GM19240 (cell line): Measurements from ENCODE around the gene PIP5KL1.

Experiments
- DNase-seq: peaks from one replicate; pipeline ENCODE4 v3.0.0; 2011; ENCODE audit warnings: low spot score; ENCODE audit not compliant: insufficient read length

PIP5KL1 gene, protein sequence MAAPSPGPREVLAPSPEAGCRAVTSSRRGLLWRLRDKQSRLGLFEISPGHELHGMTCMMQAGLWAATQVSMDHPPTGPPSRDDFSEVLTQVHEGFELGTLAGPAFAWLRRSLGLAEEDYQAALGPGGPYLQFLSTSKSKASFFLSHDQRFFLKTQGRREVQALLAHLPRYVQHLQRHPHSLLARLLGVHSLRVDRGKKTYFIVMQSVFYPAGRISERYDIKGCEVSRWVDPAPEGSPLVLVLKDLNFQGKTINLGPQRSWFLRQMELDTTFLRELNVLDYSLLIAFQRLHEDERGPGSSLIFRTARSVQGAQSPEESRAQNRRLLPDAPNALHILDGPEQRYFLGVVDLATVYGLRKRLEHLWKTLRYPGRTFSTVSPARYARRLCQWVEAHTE

DNA sequence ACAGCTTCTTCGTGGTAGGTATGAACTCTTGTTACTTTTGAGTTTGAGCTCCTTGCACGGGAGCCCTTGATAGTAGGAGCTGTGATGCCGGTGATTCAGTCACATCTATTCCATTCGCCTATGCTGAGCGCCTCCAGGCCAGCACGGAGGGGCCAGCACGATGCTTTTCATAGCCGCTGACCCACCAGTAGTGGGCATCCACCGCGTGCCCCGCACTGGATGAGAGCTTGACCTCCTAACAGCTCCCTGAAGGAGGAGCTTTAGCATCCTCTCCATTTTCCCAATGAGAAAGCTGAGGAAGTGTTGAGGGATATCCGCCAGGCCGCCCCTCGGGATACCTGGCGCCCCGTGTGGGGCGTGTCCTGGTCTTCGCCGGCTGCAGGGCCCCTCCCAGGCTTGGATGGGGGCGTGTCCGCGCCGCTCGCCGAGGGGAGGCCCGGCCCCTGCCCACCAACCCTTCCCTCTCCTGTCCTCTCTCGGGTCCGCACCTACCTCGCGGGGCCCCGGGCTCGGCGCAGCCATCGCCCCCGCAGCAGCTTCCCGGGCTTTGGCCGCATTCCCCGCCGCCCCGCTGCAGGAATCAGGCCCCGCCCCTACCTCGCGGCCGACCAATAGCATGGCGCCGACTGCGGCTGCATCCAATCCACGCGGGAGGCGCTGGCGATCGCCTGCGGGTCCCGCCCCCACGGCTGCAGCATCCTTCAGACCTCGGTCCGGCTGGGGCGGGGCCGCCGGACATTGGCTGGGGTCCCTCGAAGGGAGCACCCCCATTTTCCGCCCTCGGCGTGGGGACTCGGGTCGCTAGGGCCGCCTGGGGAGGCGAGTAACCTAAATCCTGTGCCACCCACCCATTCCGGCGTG lies at the start of gene PIP5KL1:
TSS of gene PIP5KL1 (minus strand) at position 547 of the 861 bp plus-strand sequence. CDS start at position 522, 25 bp downstream.
- peak; percentile 87 for DNase-seq

DNA sequence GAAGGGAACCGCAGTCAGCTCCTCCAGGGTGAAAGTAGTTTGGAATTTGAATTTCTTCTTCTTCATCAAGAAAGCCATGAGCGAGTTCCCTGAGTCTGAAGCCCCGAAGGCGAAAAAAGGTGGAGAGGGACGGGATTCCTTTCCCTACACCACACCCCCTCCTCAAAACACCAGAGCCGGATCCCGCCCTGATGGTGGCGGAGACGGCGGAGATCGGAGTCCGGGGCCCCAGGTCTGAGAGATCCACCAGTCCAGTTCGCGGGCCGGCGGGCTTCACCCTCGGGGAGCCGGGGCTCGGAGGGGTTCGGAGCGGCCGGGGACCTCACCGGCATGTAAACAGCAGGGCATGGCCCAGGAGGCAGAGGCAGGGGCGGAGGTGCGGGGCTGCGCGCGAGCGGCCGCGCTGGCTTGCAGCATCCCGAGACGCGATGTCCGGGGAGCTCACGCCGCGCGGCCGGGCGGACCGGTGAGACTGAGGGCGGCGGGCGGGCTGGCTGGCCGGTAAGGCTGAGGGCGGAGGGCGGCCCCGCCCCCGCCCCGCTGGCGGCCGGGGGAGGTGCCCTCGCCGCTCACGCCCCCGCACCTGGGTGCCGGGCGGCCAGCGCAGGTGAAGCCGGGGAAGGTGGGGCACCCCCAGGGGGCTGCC lies 49.6 kb upstream of the PIP5KL1 start:
- DNase-seq: no peak

- DNase-seq: peak; percentile 77
Observed at GRCh38 chr9:127979333-127980059, 48.9 kb upstream of the PIP5KL1 start.

DNA sequence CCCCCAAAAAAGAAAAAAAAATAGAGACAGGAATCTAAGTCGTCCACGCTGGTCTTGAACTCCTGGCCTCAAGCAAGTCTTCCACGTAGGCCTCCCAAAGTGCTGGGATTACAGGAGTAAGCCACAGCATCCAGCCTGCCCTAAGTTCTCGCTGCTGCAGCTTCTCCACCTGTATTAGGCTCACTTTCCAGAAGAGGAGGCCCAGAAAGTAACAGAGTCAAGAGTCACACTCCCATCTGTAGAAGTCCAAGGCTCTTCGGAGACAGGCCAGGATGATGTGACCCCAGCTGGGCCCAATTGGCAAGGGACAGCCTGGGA lies 48.4 kb upstream of the PIP5KL1 start:
- DNase-seq: no peak

DNA sequence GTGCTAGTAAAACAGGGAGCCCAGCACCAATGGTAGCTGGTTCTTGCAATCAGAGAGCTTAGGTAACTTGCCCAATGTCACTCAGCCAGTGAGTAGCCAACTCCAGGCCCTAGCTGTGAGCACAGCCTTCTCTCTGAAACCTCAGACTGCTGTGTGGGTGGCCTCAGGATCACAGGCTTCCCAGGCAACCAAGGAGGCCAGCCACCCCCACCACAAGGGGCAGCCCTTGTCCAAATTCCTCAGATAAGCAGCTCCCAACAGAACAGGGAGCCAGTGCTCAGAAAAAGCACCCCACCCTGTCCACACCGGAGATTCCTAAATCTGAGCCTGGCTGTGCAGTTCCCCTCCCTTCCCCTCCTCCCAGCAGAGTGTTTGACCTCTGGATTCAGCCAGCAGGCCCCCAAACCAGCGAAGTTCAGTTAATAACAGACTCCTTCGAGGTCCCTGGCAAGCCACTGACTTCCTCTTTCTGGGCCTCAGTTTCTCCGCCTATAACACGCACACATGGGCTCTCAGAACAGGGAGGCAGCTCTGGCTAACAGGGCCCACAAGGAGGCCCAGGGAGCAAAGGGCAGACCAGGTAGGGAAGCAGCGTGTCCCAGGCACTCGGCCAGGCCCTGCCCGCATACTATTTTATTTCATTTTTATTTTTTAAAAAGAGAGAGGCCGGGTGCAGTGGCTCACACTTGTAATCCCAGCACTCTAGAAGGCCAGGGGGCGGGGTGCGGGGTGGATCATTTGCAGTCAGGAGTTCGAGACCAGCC lies 47.5 kb upstream of the PIP5KL1 start:
- no peak for DNase-seq

GRCh38 chr9:127977009-127977883 lies 46.7 kb upstream of the PIP5KL1 start:
- no peak for DNase-seq

GRCh38 chr9:127976498-127976897 lies 45.9 kb upstream of the PIP5KL1 start:
- no peak for DNase-seq

DNA sequence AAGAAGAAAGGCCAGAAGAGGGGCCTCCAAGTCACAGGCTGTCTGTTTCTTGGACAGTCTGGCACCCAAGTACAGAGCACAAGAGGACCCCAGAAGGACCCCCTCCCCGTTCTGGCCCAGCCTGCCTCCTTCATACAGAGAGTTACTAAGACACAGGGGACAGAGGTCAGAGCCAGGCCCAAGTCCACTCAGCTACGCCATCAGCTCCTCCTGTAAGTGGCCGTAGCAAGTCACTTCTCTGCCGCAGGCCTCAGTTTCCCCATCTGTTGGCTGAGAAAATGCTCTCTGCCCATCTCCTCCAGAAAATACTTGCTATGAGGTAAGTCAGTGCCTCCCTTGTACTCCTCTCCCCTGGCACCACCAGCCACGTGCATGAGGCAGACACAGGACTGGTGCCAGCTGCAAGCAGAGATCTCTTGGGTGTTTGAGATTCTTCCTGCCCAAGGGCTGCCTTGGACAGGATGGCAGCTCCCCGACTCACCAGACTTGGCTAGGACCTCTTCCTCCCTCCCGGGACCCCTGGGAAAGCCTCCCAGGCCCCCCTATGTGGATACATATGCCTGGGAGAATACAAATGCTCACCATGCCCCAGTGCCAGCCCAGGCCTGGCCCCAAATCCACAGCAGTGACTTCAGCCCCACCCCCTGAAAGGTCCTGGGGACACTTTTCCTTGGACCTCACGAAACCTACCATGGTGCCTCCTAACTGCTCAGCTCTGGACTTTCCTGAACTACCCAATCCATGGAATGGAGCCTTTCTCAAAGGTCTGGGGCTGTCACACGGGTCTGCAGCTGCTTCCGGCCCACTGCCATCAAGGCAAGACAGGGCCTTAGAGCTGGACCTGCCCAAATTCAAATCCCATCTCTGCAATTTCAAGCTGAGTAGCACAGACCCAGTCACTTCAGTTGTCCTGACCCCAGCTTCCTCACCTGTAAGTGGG lies 45.1 kb upstream of the PIP5KL1 start:
- no peak for DNase-seq

- no peak for DNase-seq
Observed at GRCh38 chr9:127974769-127975261, 44.2 kb upstream of the PIP5KL1 start.

DNA sequence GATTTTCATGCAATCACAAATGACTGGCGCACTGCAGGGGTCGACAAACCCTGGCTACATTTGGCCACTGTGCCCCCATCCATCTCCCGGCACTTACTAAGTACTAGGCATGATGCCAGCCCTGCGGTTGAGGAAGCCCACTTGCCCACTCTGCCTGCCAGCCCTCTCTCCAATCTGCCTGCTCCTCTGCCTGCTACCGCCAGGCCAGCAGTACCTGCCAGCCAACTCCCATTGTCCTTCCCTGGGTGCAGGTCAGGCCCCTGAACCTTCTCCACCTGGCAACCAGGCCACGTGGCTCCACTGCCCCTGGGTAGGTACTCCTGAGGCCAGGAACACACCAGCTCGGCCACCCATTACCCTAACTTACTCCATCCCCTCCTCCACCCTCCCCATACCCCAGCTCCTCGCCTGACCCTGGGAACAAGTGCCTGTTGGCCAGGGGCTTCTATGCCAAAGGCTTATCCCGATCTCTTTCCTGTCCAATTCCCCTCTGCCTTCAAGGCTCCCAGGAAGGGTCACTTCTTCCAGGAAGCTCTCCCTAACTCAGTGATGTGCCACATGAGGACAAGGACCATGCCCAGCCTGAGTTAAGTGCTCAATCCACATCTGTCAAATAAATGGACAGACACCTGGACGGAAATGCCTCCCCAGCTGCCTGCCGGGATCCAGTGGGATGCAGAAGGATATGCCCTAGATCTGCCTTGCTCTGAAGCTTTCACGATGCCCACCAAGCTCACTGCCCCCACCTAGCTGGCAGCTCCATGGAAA lies 43.6 kb upstream of the PIP5KL1 start:
- DNase-seq: no peak

GRCh38 chr9:127973169-127974000 lies 42.8 kb upstream of the PIP5KL1 start:
- no peak for DNase-seq

DNA sequence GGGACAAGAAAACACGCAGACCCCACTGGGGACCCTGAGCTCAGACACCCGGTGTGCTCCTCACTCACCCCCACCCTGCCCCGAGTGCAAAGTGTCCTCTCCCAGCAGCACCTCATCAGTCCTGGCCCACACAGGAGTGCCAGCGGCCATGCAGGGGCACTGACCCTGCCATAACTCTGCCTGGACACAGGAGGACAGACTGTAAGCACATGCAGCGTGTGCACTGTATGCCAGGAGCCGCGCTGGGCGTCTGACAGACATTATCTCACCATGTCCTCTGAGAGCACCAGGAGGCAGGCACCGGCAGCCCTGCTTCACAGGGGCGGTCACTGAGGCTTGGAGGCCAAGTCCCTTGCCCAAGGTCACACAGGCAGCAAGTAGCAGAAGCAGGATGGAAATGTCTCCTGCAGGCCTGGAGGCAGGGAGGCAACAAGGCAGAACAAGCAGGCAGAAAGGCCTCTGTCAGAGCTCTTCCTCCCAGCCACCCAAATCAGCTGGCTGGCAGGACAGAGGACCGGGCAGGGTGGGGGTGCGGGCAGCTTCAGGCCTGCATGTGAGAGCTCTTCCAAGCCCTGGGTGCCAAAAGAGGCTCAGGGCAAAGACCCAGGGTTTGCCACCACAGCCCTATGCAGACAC lies 41.8 kb upstream of the PIP5KL1 start:
- no peak for DNase-seq

GRCh38 chr9:127971357-127972235 lies 41.0 kb upstream of the PIP5KL1 start:
- no peak for DNase-seq

DNA sequence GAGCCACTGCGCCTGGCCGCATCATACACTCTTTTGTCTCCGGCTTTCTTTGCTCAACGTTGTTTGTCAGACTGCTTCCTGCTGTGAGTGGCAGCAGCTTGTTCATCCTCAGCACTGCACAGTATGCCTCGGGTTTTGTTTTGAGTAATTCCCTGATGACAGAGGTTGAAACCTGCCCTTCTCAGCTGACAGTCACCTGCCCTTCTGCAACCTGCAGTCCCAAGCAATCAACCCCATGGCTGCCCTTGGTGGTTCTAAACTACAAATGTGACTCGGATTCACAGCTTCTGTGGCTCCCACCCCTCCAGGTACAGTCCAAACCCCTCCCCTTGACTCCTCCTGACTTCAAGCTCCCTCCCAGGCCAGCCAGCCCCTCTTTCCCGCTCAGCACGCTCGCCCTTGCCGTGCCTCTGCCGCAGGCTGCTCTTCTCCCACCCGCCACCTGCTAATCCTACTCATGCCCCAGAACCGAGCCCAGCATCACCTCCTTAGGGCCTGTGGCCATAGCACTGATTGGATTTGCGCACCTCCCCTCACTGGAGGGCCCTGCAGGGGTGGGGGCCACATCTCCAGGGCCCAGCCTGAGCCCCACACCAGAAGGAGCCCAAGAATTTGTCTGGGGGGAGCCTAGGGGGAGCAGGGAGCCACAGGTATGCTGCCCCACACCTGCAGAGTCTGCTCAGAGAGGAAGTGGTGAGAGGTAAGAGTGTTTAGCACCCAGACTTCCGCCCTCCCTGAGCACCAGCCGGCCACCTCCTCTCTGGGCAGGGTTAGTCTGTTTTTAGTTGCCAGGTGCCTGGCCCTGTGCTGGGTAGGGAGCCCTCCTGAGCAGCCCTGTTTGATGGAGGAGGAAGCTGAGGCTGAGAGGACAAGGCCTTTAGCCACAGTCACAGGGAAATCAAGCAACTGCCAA lies 40.1 kb upstream of the PIP5KL1 start:
- DNase-seq: peak; percentile 97
